GM18858 (cell line): Measurements from ENCODE around the gene FAM98B.

Experiments
- ATAC-seq: cut with Tn5 transposase; IDR thresholded peaks from one replicate; pipeline ENCODE4 v1.9.1; 2021; ENCODE audit not compliant: unreplicated experiment

The FAM98B gene

DNA sequence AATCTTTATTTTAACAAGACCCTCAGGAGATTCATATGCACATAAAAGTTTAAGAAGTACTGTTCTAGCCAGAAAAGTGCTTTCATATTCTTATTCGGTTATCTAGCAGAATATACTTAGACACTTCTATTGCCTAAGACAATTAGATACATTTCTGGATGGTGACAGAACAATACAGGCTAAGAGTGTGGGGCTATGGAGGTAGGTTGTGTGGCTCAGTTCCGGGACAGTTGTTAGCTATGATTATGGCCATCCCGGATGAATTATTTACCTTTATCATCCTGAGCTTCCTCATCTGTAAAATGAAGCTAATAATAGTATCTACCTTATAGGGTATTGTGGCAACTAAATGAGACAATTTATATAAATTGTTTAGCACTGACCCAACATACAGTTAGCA lies 6.6 kb downstream of the FAM98B start:
- ATAC-seq, result no peak

DNA sequence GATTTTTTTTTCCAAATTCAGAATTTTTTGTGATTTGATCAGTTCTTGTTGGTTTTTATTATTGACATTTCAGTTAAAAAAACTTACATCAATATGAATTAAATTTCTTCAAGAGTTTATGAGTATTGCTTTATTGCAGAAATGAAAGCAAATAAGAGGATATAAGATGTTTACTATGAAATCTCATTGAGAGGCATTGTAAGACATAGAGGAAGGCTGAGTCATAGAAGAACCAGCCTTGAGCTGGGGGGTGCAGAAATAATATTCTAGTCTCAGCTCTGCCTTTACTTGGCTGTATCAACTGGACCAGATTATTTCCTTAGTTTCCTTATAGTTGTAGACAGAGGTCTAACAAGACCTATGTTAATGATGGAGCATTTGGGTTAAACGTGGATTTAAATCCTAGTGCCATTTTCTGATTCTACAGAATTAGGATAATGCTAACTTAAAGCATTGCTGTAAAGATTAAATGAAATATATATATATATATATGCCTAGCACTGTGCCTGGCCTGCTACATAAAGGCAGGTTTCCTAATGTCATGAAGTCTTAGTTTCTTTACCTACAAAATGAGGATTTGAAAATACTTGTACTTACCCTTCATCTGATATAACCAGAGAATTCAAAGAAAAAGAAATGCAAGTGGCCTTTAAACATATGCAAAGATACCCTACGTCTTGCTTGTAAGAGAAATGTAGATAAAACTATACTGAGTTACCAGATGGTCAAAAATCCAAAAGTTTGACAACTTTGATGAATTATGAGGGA lies 7.3 kb downstream of the FAM98B start:
- ATAC-seq, result peak; percentile 79

DNA sequence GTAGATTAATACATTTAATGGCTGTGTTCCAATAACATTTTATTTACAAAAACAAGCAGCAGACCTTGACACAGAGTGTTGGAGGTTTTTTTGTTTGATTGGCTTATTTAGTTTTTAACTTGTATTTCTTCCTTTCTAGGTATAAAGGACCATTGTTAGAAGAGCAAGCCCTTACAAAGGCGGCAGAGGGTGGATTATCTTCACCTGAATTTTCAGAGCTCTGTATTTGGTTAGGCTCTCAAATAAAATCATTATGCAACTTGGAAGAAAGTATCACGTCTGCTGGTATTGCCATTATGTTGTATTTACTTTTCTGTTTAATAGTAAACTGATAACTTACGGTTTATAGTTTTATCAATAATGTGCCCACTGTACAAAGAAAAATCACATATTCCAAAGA lies 10.0 kb downstream of the FAM98B start:
- no peak for ATAC-seq

DNA sequence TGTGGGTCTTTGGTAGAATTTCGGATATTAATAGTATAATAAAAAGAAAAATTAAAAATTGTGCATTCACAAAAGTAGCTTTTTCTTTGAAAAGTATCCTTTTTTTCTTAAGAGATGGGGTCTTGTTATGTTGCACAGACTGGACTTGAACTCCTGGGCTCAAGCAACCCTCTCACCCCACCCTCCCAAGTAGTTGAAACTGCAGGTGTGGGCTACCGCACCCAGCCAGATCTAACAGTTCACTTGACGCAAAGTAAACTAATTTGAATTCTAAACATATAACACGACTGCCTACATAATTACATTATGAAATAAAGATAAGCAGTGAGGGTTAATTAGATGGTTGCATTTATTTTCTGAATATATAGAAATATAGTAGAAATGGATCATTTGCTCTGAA lies 10.7 kb downstream of the FAM98B start:
- ATAC-seq, result no peak

DNA sequence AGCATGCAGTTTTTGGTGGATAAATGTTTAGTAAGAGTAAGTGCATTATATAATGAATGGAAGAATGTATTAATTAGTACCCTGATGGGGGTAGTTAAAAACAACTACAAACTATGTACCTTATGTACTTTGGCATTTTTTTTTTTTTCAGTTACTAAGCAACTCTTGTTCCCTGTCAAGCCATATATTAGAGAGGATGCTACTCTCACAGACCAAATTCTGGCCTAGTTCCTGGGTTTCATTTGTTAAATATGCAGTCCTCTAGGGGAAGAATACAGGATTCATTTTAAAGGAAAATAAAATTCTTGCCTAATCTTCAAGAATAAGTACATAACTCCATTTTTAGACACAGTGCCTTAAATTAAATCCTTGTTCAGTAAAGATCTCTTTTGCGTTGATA lies 16.9 kb downstream of the FAM98B start:
- ATAC-seq, result no peak

DNA sequence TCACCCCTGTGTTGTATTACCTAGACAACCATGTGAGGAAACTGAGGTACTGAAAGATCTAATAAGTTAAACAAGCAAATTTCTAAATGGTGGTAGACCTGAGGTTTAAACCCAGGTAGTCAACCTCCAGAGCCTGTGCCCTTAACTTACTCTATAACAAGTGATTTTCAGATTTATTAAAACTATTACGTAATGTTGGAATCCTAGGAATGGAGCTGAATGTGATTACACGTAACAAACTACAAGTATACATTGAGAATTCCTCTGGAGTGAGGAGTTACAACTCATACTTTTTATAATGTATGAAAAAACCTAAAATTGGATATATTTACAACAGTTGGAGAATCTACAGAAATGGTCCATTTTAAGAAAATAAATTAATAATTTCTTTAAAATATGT lies 18.0 kb downstream of the FAM98B start:
- ATAC-seq, result no peak

DNA sequence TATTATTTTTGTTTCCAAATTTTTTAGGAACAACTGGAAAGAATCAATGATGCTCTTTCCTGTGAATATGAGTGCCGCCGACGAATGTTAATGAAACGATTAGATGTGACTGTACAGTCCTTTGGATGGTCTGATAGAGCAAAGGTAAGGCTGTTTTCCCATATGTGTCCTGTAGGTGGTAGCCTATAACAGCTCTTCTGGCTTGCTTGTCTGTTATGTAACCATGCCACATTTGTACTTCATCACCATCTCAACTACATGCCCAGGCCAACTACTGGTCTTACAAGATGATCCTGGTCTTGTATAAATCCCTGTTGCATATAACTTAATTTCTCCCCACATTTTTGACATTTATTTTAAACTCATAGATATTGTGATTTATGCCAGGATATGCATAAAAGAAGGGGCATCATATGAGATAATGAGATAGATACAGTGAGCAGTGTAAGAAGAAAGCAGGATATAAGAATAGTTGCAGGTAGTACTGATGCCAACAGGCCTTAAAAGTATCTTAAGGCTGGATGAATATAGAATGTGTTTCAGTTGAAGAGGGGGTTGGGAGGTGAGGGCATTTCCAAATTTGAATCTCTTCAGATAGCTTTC lies 20.3 kb downstream of the FAM98B start:
- ATAC-seq, result peak; percentile 90

DNA sequence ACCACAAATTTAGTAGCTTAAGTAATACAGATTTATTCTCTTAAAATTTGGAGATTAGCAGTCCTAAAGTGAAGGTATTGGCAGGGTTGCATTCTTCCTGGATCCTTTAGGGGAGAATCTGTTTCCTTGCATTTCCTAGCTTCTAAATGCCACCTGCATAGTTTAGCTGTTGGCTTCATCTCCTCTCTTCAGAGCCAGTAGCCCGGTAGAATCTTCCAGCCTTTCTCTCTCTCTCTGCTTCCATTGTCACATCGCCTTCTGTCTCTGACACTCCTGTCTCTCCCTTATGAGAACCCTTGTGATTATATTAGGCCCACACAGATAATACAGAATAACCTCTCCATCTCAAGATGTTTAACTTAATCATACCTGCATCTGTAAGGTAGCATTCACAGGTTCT lies 21.4 kb downstream of the FAM98B start:
- ATAC-seq, result no peak

DNA sequence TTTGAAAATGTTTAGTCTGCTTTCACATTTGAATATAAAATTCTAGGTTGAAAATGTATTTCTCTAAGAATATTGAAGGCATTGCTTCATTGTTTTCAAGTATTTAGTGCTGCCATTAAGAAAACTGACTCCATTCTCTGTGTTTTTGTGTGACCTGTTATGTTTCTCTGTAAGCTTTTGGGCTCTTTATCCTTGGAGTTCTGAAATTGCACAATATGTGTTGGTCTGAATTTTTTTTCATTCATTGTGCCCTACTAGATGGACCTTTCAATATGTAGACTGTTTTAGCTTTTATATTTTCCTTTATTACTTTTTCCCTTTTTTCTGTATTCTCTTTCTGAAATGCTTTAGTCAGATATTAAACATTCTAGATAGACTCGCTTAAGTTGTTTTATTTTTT lies 22.2 kb downstream of the FAM98B start:
- ATAC-seq, result no peak

DNA sequence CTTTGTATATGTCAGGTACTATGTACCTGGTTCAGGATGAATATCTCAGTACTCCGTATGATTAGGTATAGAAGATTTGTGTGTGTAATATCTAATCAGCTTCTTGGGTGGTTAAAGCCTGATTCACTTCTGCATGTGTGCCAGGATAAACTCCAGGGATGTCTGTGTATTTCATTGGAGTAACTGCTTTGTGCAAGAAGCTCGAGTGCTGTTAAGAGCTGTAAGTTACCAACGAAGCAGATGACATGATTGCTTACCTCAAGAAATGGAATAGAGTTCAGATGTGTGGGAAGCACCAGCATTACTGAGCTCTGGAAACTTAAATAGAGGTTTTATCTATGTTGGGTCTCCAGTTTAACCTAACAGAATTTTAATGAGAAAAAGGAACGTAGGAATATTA lies 23.7 kb downstream of the FAM98B start:
- no peak for ATAC-seq

DNA sequence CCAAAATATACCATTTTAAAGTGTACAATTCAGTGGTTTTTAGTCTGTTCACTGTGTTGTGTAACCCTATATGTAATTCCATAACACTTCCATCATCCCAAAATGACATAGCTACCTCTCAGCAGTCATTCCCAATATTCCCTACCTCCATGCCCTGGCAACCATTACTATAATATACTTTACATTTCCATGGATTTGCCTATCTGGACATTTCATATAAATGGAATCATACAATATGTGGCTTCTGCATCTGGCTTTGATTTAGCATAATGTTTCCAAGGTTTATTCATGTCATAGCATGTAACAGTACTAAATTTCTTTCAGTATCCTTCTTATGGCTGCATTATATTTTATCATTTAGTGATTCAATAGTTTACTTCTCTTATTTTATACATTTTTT lies 25.3 kb downstream of the FAM98B start:
- no peak for ATAC-seq

DNA sequence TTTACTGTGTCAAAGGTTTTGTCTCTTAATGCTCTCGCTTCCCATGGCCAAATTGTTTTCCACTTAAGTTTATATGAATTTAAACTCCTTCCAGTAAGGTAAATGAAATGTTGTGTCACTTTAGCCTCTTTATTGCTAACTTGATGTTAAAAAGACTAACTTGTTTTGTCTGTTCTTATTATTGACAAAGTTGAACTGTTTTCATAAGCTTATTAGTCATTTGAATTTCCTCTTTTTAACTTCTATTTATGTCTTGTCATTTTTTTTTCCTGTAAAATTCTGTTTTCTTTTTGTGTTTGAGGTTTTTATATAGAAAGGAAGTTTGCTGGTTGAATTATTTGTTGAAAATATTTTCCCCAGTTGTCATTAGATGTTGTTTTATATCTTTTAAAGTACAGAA lies 25.8 kb downstream of the FAM98B start:
- ATAC-seq, result no peak

DNA sequence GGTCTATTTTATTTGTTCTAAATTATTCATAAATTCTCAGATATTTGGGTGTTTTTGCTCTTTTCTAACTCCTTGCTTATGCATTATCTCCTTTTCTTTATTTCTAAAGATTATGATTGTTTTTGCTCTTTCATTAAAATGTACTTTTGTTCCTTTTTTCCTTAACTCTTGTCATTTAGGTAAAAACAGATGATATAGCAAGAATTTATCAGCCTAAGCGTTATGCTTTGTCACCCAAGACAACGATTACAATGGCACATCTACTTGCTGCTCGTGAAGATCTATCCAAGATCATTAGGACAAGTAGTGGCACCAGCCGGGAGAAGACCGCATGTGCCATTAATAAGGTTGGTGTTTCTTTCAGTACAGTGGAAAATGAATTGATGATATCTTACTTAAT lies 27.2 kb downstream of the FAM98B start:
- ATAC-seq, result no peak

DNA sequence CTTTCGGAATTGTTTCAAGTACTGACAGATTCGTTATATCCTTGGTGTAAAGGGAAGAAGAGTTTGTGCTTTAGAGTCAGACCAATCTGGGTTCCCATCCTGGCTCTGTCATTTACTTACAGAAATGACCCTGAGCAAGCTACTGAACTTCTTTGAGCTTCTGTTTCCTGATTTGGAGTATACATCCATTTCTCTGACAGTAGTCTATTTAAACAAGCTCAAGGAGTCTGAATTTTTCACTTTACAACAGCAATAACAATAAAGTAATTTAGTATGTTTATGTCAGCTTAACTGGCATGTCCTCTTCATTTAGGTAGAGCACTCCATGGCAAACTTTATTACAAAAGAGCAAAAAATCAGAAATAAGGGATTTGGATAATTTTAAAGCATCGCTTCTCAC lies 27.8 kb downstream of the FAM98B start:
- ATAC-seq, result no peak

DNA sequence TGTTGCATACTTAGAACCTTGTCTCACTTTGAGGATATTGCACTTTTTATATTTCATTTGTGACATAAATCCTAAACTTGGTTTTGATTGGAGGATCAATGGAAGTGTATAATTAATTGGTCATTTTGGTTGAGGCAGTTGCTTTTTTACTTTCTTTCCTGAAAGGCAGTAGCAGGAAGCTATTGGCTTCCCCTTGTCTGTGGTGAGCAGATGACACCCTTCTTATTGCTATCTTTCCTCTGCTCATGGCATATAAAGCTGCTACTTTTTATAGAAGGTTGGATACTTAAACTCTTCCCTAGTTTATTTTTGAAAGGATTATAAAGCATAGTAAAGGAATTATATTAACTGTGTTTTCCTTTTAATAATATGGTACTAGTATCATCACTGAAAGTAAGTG lies 28.6 kb downstream of the FAM98B start:
- no peak for ATAC-seq

DNA sequence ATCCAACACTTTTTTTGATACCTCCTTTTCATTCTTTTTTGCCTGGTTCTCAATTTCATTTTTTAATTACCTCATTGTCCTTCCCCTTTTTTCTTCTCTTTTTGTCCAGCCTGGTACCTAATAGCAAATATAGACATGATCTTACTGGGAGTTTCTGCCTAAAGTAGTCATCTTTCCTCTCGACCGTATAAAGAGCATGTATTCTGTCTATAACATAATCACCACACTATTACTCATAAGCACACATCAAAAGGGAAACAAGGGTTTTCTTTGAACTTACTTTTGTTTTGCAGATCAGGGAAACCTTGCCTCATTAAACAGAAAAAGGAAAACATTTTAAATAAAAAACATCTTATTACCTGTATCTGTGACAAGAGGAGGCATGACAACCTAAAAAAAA lies 33.0 kb downstream of the FAM98B start:
- no peak for ATAC-seq

DNA sequence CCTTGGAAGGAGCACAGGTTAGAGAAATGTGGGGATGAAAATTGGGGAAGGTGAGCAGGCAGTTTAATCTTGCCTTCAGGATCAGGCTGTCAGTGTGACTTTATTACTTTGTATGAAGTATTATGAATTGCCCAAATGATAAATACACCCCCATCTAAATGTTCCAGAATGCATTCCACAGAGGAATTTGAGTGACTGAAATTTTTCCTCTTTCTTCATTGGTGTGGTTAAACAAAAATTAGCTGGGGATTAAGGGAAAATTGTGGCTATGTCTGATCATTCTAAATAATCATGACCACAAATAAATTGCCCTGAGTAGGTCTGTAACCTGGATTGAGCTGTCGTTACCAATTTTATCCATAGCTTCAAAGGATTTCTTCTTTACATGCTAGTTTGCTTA lies 33.5 kb downstream of the FAM98B start:
- ATAC-seq, result no peak

DNA sequence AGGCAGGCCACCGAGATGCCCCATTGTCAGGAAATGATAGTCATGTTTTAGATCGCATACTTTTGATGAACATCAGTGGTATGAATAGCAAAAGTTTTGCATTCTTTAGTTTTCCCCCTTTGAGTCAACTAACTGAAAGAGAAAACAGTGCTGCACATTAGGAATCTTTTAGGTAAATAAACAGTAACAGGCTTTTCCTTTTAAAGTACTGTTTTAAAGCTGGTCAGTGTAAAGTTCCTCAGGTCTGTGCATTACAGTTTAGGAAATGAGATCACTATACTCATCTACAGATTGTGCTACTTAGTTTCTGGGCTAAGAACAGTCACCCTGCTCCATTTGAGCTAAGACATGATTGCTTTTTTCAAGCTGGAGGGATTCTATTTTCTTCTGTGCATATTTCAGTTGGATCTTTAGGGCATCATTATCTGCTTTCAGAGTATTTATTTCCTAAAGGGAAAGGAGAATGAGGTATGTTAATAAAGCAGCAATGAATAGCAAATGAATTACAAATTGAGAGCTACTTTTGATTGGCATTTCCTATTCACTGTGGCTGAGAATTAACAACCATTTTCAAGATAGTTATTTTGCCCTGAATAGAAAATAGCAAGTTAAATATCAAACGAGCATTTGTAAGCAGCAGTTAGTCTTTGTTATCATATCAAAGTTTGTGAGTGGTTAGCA lies 36.5 kb downstream of the FAM98B start:
- no peak for ATAC-seq

DNA sequence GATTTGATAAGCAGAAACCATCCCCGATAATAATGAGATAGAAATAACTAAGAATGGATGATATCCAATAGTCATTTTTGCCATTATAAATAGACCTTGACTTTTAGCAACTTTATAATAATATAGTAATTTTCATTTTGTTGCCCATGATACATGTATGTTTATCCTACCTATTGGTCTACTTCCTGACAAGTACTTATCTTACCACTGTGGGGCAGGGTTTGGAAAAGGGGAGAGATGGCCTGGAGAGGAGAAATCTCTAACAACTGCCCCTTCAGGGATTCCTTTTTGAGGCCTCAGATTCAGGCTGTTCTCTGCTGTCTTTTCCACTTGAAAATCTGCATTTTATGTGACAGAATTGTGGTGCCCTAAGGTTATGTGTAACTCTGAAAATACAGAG lies 42.2 kb downstream of the FAM98B start:
- ATAC-seq, result no peak

DNA sequence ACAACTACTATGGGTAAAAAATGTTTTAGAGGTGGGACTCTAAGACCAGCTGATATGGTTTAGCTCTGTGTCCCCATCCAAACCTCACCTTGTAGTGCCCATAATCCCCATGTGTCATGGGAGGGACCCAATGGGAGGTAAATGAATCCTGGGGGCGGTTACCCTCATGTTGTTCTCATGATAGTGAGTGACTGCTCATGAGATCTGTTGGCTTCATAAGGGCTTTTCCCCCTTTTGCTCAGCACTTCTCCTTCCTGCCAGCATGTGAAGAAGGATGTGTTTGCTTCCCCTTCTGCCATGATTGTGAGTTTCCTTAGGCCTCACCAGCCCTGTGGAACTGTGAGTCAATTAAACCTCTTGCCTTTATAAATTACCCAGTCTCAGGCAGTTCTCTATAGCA lies 45.7 kb downstream of the FAM98B start:
- ATAC-seq, result no peak

DNA sequence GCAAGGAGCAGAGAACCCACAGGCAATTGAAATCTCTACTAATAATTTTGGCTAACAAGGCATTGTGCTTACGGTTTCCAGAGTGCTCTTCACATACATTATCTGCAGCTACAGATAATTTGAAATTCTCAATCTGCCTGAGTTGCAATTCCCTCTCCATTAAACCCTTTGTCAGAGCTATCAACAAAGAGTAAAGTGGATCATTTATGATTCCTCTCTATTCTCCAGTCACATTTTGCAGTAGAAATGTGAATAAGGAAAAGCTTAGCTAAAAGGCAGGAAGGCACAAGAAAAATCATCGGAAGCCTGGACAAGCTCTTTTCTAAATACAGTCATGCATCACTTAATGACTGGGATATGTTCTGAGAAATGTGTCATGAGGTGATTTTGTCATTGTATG lies 49.6 kb downstream of the FAM98B start:
- ATAC-seq, result no peak

DNA sequence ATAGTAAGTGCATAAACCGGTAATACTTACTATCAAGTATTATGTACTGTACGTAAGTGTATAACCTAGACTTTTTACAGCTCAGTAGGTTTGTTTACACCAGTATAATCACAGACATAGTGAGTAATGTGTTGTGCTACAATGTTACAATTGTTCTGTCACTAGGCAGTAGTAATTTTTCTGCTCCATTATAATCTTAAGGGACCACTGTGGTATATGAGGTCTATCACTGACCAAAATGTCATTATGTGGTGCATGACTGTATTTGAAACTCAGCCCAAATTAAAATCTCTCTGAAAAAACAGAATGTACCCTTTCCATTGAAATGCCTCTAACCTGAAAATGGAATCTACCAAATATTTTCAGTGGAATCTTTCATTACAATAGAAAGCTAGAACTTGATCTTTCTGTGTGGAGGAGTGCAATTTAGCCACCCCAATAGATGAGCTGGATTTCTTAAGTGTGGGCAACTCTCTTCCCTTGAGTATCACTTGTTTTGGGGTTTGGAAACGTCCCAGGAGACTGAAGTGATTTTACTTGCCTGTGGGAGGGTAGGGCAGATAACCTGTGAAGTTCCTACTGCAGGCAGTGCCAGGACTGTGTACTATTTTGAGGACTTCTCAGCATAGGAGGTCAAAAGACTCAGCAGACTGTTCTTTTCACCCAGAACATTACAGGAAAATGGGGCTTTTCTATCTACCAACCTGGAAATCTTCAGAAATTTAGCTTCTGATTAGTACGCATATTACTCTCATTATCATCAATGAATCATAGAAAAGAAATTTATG lies 50.9 kb downstream of the FAM98B start:
- no peak for ATAC-seq
